Measurements from ENCODE around the gene KCTD1. TPM values are rescaled to one million over a fixed set of nuclear protein-coding genes. Genes with fewer than 3 reads are reported as not detected.

KCTD1 gene
- total and polyA plus RNA-seq, 2 donors (not counting 1 experiment from before 2014, with no cell fraction given) = 4.2 to 8.4 TPM

DNA sequence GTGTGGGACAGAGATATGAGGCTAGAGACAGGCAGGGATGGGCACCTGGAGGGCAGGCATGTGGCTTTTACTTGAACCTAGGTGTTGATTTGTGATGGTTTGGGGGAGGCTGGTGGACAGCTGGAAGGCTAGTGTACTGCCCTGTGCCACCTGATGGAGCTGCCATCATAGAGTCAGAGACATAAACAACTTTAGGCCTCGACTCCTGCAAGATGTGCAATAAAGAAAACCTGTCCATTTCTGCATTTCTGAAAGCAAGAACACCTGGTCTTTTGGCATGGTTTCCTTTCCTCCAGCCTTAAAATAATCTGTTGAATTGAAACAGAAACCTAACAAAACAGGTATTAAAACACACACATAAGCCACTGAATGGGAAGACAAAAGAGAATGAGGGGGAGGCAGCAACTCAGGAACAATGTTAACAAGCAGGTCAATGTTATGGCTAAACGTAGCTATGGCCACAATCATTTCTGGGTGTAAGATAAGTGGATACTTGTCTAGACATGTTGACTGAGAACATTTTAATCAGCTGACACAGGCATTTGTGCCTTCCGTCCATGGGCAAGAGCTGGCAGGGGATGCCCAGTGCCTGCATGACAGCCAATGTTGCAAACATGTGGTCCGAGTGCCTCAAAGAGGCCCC, 87.8 kb downstream of the KCTD1 start:
- H3K4me3 ChIP-seq (replicated peaks in 1 of 4; ENCODE audit: control extremely low read depth in 1 of 4, insufficient read depth in 1 of 4, low read depth in 3 of 4, low read length in 4 of 4) = no peak overlapping the region
- peaks cover 3% of the 10 kb centered on the region for H3K4me1 ChIP-seq (ENCODE audit: control insufficient read depth, extremely low read depth, insufficient read depth, low read length)
- H3K27me3 ChIP-seq (ENCODE audit: control insufficient read depth, insufficient read depth, low read length) = no peaks in the 10 kb centered on the region
- no peak overlapping the region for H2AFZ ChIP-seq (ENCODE audit: low read length)
- peaks cover 3% of the 10 kb centered on the region for H3K36me3 ChIP-seq (ENCODE audit: control insufficient read depth, insufficient read depth, low read length)
- H3K27ac ChIP-seq (ENCODE audit: insufficient read depth, low read length) = no peak overlapping the region
- no peaks in the 10 kb centered on the region for H3K79me2 ChIP-seq (ENCODE audit: control insufficient read depth, insufficient read depth, low read length)
- H4K20me1 ChIP-seq (ENCODE audit: control insufficient read depth, extremely low read depth, insufficient read depth, low read length) = no peaks in the 10 kb centered on the region
- TF ChIP-seq CTCF (conservative IDR thresholded peaks at IDR 0.05 in 1 of 2, IDR thresholded peaks at IDR 0.05 in 1 of 2; ENCODE audit: low read depth in 1 of 2, low read length in 2 of 2) (no peak), EZH2 (IDR thresholded peaks at IDR 0.05; ENCODE audit: low read length, missing control alignments) (no peak)
- peak in 1 of 2 donors; percentile 88 for DNase-seq (ENCODE audit: low read depth in 2 of 2)
- H3K9ac ChIP-seq (ENCODE audit: insufficient read depth, low read length) = no peak overlapping the region
- no peak overlapping the region for H3K4me2 ChIP-seq (ENCODE audit: extremely low read depth, insufficient read depth, low read length)
- no peaks in the 10 kb centered on the region for H3K9me3 ChIP-seq (ENCODE audit: control insufficient read depth, insufficient read depth, low read depth, low read length)

GRCh38 chr18:26459884-26460283, 88.5 kb downstream of the KCTD1 start:
- Histone ChIP-seq H3K9ac (ENCODE audit: insufficient read depth, low read length) (no peak overlapping the region), H4K20me1 (ENCODE audit: control insufficient read depth, extremely low read depth, insufficient read depth, low read length) (no peaks in the 10 kb centered on the region), H2AFZ (ENCODE audit: low read length) (no peak overlapping the region), H3K9me3 (ENCODE audit: control insufficient read depth, insufficient read depth, low read depth, low read length) (no peaks in the 10 kb centered on the region), H3K79me2 (ENCODE audit: control insufficient read depth, insufficient read depth, low read length) (no peaks in the 10 kb centered on the region), H3K4me3 (replicated peaks in 1 of 4; ENCODE audit: control extremely low read depth in 1 of 4, insufficient read depth in 1 of 4, low read depth in 3 of 4, low read length in 4 of 4) (no peak overlapping the region), H3K36me3 (ENCODE audit: control insufficient read depth, insufficient read depth, low read length) (peaks cover 3% of the 10 kb centered on the region), H3K27ac (ENCODE audit: insufficient read depth, low read length) (no peak overlapping the region), H3K4me2 (ENCODE audit: extremely low read depth, insufficient read depth, low read length) (no peak overlapping the region), H3K27me3 (ENCODE audit: control insufficient read depth, insufficient read depth, low read length) (no peaks in the 10 kb centered on the region), H3K4me1 (ENCODE audit: control insufficient read depth, extremely low read depth, insufficient read depth, low read length) (peaks cover 3% of the 10 kb centered on the region)
- no peak for TF ChIP-seq EZH2 (IDR thresholded peaks at IDR 0.05; ENCODE audit: low read length, missing control alignments)
- TF ChIP-seq CTCF (conservative IDR thresholded peaks at IDR 0.05 in 1 of 2, IDR thresholded peaks at IDR 0.05 in 1 of 2; ENCODE audit: low read depth in 1 of 2, low read length in 2 of 2) = no peak
- no peak for DNase-seq (ENCODE audit: low read depth in 2 of 2)

DNA sequence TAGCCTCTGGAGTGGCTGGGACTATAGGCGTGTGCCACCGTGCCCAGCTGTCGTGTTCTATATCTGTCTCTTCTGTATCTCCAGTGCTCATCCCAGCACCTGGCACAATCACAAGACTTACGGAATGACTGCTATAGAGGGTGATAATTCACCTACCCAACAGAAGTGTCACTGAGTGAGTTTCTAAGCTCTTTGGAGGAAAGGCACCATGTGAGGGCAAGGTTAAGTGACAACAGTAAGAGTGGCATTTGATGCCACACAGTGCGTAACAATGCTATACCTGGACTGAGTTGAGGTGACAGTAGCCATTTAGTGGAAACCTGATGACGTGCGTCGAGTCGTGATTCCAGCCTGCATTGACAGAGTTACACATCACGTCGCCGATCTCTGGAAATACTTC, 89.0 kb downstream of the KCTD1 start:
- no peak overlapping the region for H3K4me2 ChIP-seq (ENCODE audit: extremely low read depth, insufficient read depth, low read length)
- no peak overlapping the region for H3K4me3 ChIP-seq (replicated peaks in 1 of 4; ENCODE audit: control extremely low read depth in 1 of 4, insufficient read depth in 1 of 4, low read depth in 3 of 4, low read length in 4 of 4)
- H2AFZ ChIP-seq (ENCODE audit: low read length) = no peak overlapping the region
- H3K36me3 ChIP-seq (ENCODE audit: control insufficient read depth, insufficient read depth, low read length) = peaks cover 3% of the 10 kb centered on the region
- H4K20me1 ChIP-seq (ENCODE audit: control insufficient read depth, extremely low read depth, insufficient read depth, low read length) = no peaks in the 10 kb centered on the region
- no peak for DNase-seq (ENCODE audit: low read depth in 2 of 2)
- peaks cover 3% of the 10 kb centered on the region for H3K4me1 ChIP-seq (ENCODE audit: control insufficient read depth, extremely low read depth, insufficient read depth, low read length)
- H3K9ac ChIP-seq (ENCODE audit: insufficient read depth, low read length) = no peak overlapping the region
- no peaks in the 10 kb centered on the region for H3K27me3 ChIP-seq (ENCODE audit: control insufficient read depth, insufficient read depth, low read length)
- H3K27ac ChIP-seq (ENCODE audit: insufficient read depth, low read length) = no peak overlapping the region
- no peaks in the 10 kb centered on the region for H3K79me2 ChIP-seq (ENCODE audit: control insufficient read depth, insufficient read depth, low read length)
- no peaks in the 10 kb centered on the region for H3K9me3 ChIP-seq (ENCODE audit: control insufficient read depth, insufficient read depth, low read depth, low read length)
- TF ChIP-seq CTCF (conservative IDR thresholded peaks at IDR 0.05 in 1 of 2, IDR thresholded peaks at IDR 0.05 in 1 of 2; ENCODE audit: low read depth in 1 of 2, low read length in 2 of 2) = no peak
- no peak for TF ChIP-seq EZH2 (IDR thresholded peaks at IDR 0.05; ENCODE audit: low read length, missing control alignments)

All from fibroblast of lung (primary cell).